ENCODE results near the gene MGAT5B. TPM values are rescaled to one million over a fixed set of nuclear protein-coding genes. Genes with fewer than 3 reads are reported as not detected.

Gene MGAT5B
- total RNA-seq, 1 donor from 2014 or later, result 6.3 TPM

DNA sequence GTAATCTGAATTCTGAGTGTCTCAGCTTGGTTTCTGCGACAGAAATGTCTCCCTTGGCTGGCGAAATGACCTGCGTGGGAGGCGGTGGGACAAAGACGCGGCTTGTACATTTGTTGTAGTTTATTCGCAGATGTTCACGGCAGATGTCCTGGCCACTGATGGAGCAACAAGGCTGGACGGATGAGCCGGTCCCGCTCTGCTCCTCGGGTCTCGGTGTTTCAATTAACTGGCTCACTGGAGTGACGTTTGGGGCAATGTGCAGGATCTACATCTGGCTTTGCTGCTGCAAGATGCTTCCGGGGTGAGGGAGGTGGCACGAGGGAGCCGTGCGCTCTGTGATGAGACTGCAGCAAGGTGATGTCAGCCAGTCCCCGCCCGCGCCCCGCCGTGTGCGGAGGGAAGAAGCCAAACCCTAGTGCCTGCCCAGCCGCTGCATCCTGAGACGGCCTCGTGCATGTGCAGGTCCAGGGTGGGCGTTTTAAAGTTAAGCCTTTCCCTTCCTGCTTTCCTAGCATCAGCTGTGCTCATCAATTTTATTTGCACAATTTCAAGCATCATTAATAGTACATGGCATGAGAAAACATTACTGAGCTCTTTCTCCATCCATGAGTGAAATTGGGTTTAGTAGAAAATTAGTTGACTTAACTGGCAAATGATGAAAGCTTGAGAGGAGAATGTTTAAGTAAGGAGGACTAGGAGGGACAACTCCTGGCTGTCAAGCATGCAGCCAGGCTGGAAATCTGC, 44.4 kb downstream of the MGAT5B start:
- no peak for TF ChIP-seq CTCF (IDR thresholded peaks at IDR 0.05; ENCODE audit: insufficient read depth, low read depth, low read length)
- TF ChIP-seq EZH2 (IDR thresholded peaks at IDR 0.05; ENCODE audit: insufficient read depth, low read length), result no peak

GRCh38 chr17:76914937-76915336, 46.7 kb downstream of the MGAT5B start:
- FAIRE-seq (no peak), DNase-seq (ENCODE audit: low read depth) (no peak)
- Mint-ChIP-seq H3K36me3 (ENCODE audit: low read depth, unreplicated experiment) (peaks cover 10% of the 10 kb centered on the region), H3K4me1 (ENCODE audit: low read depth, unreplicated experiment) (peaks cover 2% of the 10 kb centered on the region), H3K27ac (ENCODE audit: unreplicated experiment) (no peak overlapping the region), H3K4me3 (ENCODE audit: unreplicated experiment) (no peak overlapping the region), H3K9me3 (ENCODE audit: unreplicated experiment) (peaks cover 4% of the 10 kb centered on the region), H3K27me3 (ENCODE audit: low read depth, unreplicated experiment) (peaks cover 55% of the 10 kb centered on the region)
- H4K20me1 ChIP-seq (ENCODE audit: insufficient read depth, low read length), result peaks cover 6% of the 10 kb centered on the region
- no peaks in the 10 kb centered on the region for H3K27me3 ChIP-seq (ENCODE audit: insufficient read depth, low read length)
- H3K36me3 ChIP-seq (ENCODE audit: insufficient read depth, low read length), result no peaks in the 10 kb centered on the region
- H3K9me3 ChIP-seq (ENCODE audit: insufficient read depth, low read depth, low read length), result no peaks in the 10 kb centered on the region
- no peak overlapping the region for H3K27ac ChIP-seq (ENCODE audit: low read depth, low read length)
- no peak overlapping the region for H3K4me3 ChIP-seq (ENCODE audit: insufficient read depth, low read depth, low read length)
- no peaks in the 10 kb centered on the region for H3K79me2 ChIP-seq (ENCODE audit: insufficient read depth, low read length)
- H3K4me2 ChIP-seq (ENCODE audit: low read length), result no peak overlapping the region
- no peak overlapping the region for H3K9ac ChIP-seq (ENCODE audit: low read length)
- no peak overlapping the region for H2AFZ ChIP-seq (ENCODE audit: low read depth, low read length)
- TF ChIP-seq CTCF (IDR thresholded peaks at IDR 0.05; ENCODE audit: insufficient read depth, low read depth, low read length) (no peak), EZH2 (IDR thresholded peaks at IDR 0.05; ENCODE audit: insufficient read depth, low read length) (no peak)
- H3K4me1 ChIP-seq (ENCODE audit: insufficient read depth, low read length), result no peaks in the 10 kb centered on the region

More for the DNA sequence above, 44.4 kb downstream of the MGAT5B start:
- Mint-ChIP-seq H3K27me3 (ENCODE audit: low read depth, unreplicated experiment) (peaks cover 44% of the 10 kb centered on the region), H3K36me3 (ENCODE audit: low read depth, unreplicated experiment) (peaks cover 10% of the 10 kb centered on the region), H3K4me1 (ENCODE audit: low read depth, unreplicated experiment) (no peaks in the 10 kb centered on the region), H3K4me3 (ENCODE audit: unreplicated experiment) (no peak overlapping the region), H3K27ac (ENCODE audit: unreplicated experiment) (no peak overlapping the region), H3K9me3 (ENCODE audit: unreplicated experiment) (peaks cover 4% of the 10 kb centered on the region)
- Histone ChIP-seq H4K20me1 (ENCODE audit: insufficient read depth, low read length) (peaks cover 14% of the 10 kb centered on the region), H3K4me2 (ENCODE audit: low read length) (no peak overlapping the region), H3K4me1 (ENCODE audit: insufficient read depth, low read length) (no peaks in the 10 kb centered on the region), H3K27ac (ENCODE audit: low read depth, low read length) (no peak overlapping the region), H3K9me3 (ENCODE audit: insufficient read depth, low read depth, low read length) (no peaks in the 10 kb centered on the region), H3K36me3 (ENCODE audit: insufficient read depth, low read length) (no peaks in the 10 kb centered on the region), H3K4me3 (ENCODE audit: insufficient read depth, low read depth, low read length) (no peak overlapping the region), H3K27me3 (ENCODE audit: insufficient read depth, low read length) (no peaks in the 10 kb centered on the region), H3K79me2 (ENCODE audit: insufficient read depth, low read length) (no peaks in the 10 kb centered on the region), H3K9ac (ENCODE audit: low read length) (no peak overlapping the region), H2AFZ (ENCODE audit: low read depth, low read length) (no peak overlapping the region)
- no peak for DNase-seq (ENCODE audit: low read depth)
- FAIRE-seq, result no peak

GRCh38 chr17:76915840-76916510, 47.8 kb downstream of the MGAT5B start:
- Mint-ChIP-seq H3K9me3 (ENCODE audit: unreplicated experiment) (peaks cover 4% of the 10 kb centered on the region), H3K27me3 (ENCODE audit: low read depth, unreplicated experiment) (peaks cover 62% of the 10 kb centered on the region), H3K36me3 (ENCODE audit: low read depth, unreplicated experiment) (peaks cover 11% of the 10 kb centered on the region), H3K27ac (ENCODE audit: unreplicated experiment) (no peak overlapping the region), H3K4me3 (ENCODE audit: unreplicated experiment) (no peak overlapping the region), H3K4me1 (ENCODE audit: low read depth, unreplicated experiment) (peaks cover 2% of the 10 kb centered on the region)
- Histone ChIP-seq H3K36me3 (ENCODE audit: insufficient read depth, low read length) (no peaks in the 10 kb centered on the region), H3K4me2 (ENCODE audit: low read length) (no peak overlapping the region), H3K9me3 (ENCODE audit: insufficient read depth, low read depth, low read length) (no peaks in the 10 kb centered on the region), H3K79me2 (ENCODE audit: insufficient read depth, low read length) (no peaks in the 10 kb centered on the region), H3K27ac (ENCODE audit: low read depth, low read length) (no peak overlapping the region), H4K20me1 (ENCODE audit: insufficient read depth, low read length) (no peaks in the 10 kb centered on the region), H3K4me3 (ENCODE audit: insufficient read depth, low read depth, low read length) (no peak overlapping the region), H2AFZ (ENCODE audit: low read depth, low read length) (no peak overlapping the region), H3K27me3 (ENCODE audit: insufficient read depth, low read length) (no peaks in the 10 kb centered on the region), H3K4me1 (ENCODE audit: insufficient read depth, low read length) (no peaks in the 10 kb centered on the region), H3K9ac (ENCODE audit: low read length) (no peak overlapping the region)
- no peak for FAIRE-seq
- no peak for DNase-seq (ENCODE audit: low read depth)
- no peak for TF ChIP-seq EZH2 (IDR thresholded peaks at IDR 0.05; ENCODE audit: insufficient read depth, low read length)
- no peak for TF ChIP-seq CTCF (IDR thresholded peaks at IDR 0.05; ENCODE audit: insufficient read depth, low read depth, low read length)

Measured in astrocyte (in vitro differentiated cells and primary cell).